Endometrial microvascular endothelial cells (primary cell): ENCODE results near the gene GALNT13. TPM values are rescaled to one million over a fixed set of nuclear protein-coding genes. Genes with fewer than 3 reads are reported as not detected.

ENCODE experiments used
- in situ Hi-C: cut with HindIII; loops from 2 replicates; pipeline ENCODE4 v1.10.0; 2017; ENCODE audit warnings: low sequenced_read_pairs, low pct_unique_long_range_greater_than_20kb; ENCODE audit errors: inconsistent ontology term
- total RNA-seq: library from RNA; depleted of rRNA; stranded (reverse); fragments of >200 nt; gene quantifications from one replicate; pipeline ENCODE4 v1.2.3, GENCODE V29; 2015; ENCODE audit errors: inconsistent ontology term

The GALNT13 gene
- total RNA-seq, 1 donor from 2014 or later, result not detected

DNA sequence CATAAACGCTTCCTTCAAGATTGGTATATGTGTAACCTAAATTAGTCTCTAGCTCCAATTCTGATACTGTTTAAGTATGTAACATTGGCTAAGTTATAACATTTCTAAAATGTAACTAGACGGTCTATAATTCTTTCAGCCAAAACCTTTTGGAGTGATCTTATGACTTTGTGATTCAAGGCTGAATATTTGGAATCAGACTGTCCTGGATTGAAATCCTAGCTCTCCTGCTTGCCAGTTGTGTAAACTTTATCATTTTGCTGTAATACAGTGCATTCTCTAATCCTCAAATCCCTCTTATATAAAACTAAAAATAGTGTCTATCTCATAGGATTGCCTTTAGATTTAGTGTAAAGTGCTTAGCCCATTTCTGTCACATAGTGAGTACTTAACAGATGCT is 489.6 kb downstream of the GALNT13 start:
- in situ Hi-C loops, result no loop called here

GRCh38 chr2:154368153-154368552 is 496.4 kb downstream of the GALNT13 start:
- in situ Hi-C loops, result no loop called here

DNA sequence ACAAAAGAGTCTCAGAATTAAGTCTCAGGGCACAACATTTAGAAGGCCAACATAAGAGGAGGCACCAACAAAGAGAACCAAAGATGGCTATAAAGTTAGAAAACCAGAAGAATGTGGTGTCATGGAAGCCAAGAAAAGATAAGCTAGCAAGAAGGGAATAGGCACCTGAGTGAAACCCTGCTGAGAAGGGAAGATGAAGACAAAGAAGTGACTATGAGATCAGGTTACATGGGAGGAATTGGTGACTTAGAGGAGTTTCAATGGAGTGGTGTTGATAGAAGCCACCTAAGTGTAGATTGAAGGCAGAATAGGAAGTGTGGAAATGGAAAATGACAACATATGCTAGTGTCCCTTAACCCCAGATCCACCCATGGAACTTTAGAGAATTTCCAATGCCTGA is 499.2 kb downstream of the GALNT13 start:
- in situ Hi-C loops, result no loop called here

GRCh38 chr2:154374416-154374815 is 502.7 kb downstream of the GALNT13 start:
- in situ Hi-C loops, result no loop called here

DNA sequence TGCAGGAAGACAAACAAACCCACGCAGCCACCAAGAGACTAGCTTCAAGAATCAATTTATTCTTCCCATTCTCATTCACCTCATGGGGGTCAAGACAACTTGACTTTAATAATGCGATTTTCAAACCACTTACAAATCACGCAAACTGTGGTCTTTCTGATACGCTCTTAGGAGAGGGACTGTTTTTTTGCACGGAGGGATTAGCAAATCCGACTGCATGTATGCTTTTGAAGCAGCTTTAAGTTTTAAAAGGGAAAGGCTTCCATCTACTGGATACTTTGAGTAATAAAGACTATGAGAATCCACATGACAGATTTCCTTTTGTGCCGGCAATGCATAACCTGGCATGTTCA is 503.8 kb downstream of the GALNT13 start:
- in situ Hi-C loops, result no loop called here

GRCh38 chr2:154381931-154382794 is 510.4 kb downstream of the GALNT13 start:
- in situ Hi-C loops, result no loop called here

DNA sequence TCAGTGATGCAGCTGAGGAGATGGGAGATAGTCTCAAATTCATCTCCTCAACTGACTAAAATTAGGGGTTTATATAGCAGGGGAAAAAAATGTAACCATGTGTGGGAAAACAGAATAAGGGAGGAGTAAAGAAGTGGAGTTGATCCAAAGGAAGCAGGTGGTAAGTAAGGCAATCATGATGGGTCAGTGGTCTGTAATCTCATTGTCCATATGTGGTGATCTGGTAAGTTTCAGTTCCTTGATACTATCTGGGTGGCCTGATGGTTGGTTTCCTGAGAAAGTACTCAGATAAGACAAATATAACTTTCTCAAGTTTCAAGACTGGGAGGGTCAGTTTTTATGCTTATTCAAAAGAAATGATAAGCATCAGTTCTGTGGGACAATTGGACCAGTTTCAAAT is 514.5 kb downstream of the GALNT13 start:
- in situ Hi-C loops, result no loop called here

DNA sequence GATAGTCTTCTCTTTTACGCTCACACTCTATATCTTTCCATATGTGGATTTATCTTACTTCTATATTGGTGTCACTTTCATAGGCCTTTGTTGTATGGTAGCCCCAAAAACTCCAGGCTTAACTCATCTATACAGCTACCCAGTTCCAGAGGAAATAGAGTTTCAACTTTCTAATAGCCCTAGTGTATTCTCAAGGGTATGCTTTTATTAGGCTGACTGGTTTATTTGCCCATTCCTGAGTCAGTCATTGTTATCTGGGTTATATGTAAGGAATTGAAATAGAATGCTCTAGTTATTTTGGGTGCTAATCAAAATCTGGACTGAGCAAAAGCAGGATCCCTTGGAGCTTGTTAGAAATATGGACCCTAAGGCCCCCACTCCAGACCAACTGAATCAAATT is 519.3 kb downstream of the GALNT13 start:
- in situ Hi-C loops, result no loop called here

GRCh38 chr2:154392256-154392655 is 520.5 kb downstream of the GALNT13 start:
- in situ Hi-C loops, result no loop called here

GRCh38 chr2:154394600-154394999 is 522.9 kb downstream of the GALNT13 start:
- in situ Hi-C loops, result no loop called here

DNA sequence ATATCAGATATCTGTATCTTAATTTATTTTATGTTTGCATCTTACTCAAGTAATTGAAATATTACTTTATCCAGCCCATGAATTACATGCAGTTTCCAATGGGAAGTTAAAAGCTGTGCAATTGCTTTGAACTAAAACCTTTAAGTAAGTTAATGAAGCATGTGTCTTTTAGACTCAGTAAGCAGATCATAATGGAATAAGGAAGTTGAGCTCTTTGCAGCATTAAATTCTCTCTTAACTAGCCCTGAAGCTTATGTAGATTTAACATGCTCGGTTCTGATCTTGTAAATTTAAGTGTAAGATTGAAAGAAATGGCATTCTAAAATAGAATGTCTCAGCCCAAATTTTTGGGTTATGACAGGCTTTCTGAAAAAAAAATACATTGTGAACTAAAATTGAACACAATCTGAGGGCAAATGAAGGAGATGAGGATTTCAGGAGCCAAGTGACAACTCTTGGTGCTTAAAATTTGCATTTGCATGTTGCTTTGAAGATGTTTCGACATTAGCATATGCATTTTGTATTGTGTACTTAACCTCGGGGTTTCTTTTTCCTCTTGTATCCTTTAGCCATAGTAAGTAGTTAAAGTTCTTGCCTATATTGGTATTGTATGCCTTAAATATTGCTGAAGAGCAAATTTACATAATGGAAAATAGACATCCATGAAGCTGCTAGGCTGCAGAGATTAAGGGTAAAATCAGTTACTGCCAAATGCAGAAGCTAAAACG is 529.0 kb downstream of the GALNT13 start:
- in situ Hi-C loops, result no loop called here

DNA sequence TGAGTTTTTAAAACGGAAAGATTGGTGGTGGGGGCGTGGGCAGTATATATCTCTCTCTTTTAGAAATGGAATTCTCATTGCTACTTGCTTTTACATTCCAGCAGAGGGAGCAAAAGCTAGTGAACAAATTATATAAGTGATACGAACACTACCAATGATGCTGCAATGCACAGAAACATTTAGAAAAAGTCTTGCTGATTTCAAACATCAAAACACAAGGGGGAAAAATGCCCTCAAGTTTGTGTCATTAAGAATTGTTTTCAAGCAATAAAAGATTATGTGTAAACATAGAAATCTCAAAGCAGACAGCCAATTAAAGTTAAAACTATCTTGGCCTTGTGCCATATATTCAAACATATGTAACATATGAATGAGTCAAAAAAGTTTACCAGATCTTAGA is 530.5 kb downstream of the GALNT13 start:
- in situ Hi-C loops, result no loop called here

GRCh38 chr2:154403242-154403790 is 531.6 kb downstream of the GALNT13 start:
- in situ Hi-C loops, result no loop called here

DNA sequence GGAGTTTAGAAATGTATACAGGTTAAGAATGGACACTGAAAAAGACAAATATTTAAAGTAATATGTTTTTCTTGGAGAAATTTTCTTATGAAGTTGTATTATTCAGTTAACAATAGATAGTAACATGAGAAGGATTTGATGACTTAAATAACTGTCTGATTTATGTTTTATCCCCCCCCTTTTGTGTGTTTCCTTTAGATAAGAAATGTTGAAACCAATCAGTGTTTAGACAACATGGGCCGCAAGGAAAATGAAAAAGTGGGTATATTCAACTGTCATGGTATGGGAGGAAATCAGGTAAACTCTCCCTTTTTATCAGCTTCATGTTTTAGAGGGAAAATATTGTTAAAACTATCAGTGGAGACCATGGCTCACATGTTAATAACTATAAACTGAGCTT is 537.1 kb downstream of the GALNT13 start:
- in situ Hi-C loops, result no loop called here

DNA sequence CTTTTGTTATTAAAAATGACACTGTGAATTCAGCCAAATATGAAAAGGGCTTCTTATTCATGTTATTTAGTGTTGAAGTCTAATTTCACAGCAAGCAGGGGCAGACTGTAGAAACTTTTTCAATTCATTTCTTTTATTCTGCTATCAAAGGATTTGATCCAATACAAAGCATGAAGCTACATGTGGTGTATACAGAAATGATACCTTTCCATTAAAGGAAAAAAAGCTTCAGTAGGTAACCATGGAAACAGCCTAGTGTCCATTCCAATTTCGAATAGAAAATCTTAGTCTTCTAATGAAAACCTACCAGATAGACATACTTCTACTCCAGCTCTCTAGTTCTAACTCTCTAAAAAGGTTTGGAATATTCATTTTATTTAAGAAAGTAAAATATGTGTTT is 550.5 kb downstream of the GALNT13 start:
- in situ Hi-C loops, result no loop called here

- in situ Hi-C loops, result no loop called here
Measured at GRCh38 chr2:154425994-154426393, 554.3 kb downstream of the GALNT13 start.

DNA sequence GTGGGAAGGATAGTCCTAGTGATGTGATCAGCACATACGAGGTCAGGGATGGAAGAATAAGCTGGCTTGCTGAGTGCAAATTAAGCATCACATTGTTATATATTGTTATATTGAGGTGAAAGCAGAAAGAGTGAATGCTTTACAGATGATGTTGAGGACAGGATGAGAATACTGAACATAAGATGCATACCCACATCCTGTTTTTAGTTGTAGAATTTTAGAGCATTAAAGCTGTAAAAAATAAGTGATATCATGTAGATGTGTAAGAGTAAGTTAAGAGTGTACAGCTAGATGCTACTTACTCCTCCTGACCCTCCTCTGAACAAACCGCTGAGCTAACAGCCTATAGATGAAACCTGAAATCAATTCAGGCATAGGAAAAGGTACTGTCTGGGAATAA is 555.7 kb downstream of the GALNT13 start:
- in situ Hi-C loops, result no loop called here

GRCh38 chr2:154428022-154428421 is 556.3 kb downstream of the GALNT13 start:
- in situ Hi-C loops, result no loop called here

- in situ Hi-C loops, result no loop called here
Measured at GRCh38 chr2:154433010-154433409, 561.3 kb downstream of the GALNT13 start.

DNA sequence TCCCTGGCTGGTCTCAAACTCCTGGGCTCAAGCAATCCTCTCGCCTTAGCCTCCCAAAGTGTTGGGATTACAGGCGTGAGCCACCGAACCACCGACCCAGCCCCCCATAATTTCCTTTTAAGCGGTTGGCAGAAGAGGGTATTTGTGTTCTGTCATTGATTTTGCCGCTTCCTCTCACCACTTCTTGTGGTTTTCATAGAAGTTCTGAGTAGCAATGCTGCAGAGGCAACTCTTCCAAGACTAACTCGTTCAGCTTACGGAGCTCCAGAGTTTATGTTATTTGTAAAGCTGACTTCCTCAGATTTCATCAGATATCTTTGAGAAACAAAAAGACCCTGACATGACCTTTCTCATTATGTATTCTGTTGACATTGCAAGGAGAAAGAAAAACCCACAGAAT is 565.4 kb downstream of the GALNT13 start:
- in situ Hi-C loops, result no loop called here
